GM23248 (cell line): ENCODE measurements around the gene COX8C. TPM values are rescaled to one million over a fixed set of nuclear protein-coding genes. Genes with fewer than 3 reads are reported as not detected.

Experiments
- DNase-seq: peaks from one replicate; pipeline ENCODE4 v3.0.0-alpha.2; 2015
- H2AFZ ChIP-seq: fragments of 200-600 bp; sonication (generic); 2 replicates; pipeline ENCODE4 v1.6.1; 2016; ENCODE audit warnings: antibody characterized with exemption
- H3F3A ChIP-seq: fragments of 200-600 bp; sonication (generic); 2 replicates; pipeline ENCODE4 v1.6.1; 2016; ENCODE audit warnings: mild to moderate bottlenecking, antibody characterized with exemption, mixed run types; ENCODE audit not compliant: insufficient read depth
- H3K27ac ChIP-seq: fragments of 200-600 bp; sonication (generic); 2 replicates; pipeline ENCODE4 v1.5.1; 2016; ENCODE audit warnings: mild to moderate bottlenecking
- H3K27me3 ChIP-seq: fragments of 200-600 bp; sonication (generic); replicated peaks from 2 replicates; pipeline ENCODE4 v1.6.1; 2016; ENCODE audit warnings: mild to moderate bottlenecking; ENCODE audit not compliant: insufficient read depth
- H3K36me3 ChIP-seq: fragments of 200-600 bp; sonication (generic); 2 replicates; pipeline ENCODE4 v1.6.1; 2016; ENCODE audit warnings: low read depth, mild to moderate bottlenecking
- H3K4me1 ChIP-seq: fragments of 200-600 bp; sonication (generic); 2 replicates; pipeline ENCODE4 v1.6.1; 2016; ENCODE audit warnings: mild to moderate bottlenecking; ENCODE audit not compliant: insufficient read depth
- H3K4me2 ChIP-seq: fragments of 200-600 bp; sonication (generic); one replicate; pipeline ENCODE4 v1.6.1; 2016; ENCODE audit warnings: mild to moderate bottlenecking; ENCODE audit not compliant: unreplicated experiment
- H3K4me3 ChIP-seq: fragments of 200-600 bp; sonication (generic); 2 replicates; pipeline ENCODE4 v1.5.1; 2016; ENCODE audit warnings: mild to moderate bottlenecking
- H3K79me2 ChIP-seq: fragments of 200-600 bp; sonication (generic); 2 replicates; pipeline ENCODE4 v1.6.1; 2016; ENCODE audit warnings: mild to moderate bottlenecking; ENCODE audit not compliant: insufficient read depth
- H3K9ac ChIP-seq: fragments of 200-600 bp; sonication (generic); 2 replicates; pipeline ENCODE4 v1.6.1; 2016; ENCODE audit warnings: mild to moderate bottlenecking
- H3K9me2 ChIP-seq: fragments of 200-600 bp; sonication (generic); 2 replicates; pipeline ENCODE4 v1.6.1; 2016; ENCODE audit warnings: mixed run types, mild to moderate bottlenecking, moderate library complexity; ENCODE audit not compliant: insufficient read depth
- H3K9me3 ChIP-seq: fragments of 200-600 bp; sonication (generic); one replicate; pipeline ENCODE4 v1.6.1; 2017; ENCODE audit warnings: low read depth
- H4K20me1 ChIP-seq: fragments of 200-600 bp; sonication (generic); 2 replicates; pipeline ENCODE4 v1.6.0; 2016; ENCODE audit not compliant: insufficient read depth
- EZH2 ChIP-seq: fragments of 200-600 bp; sonication (generic); IDR thresholded peaks from 2 replicates; pipeline ENCODE4 v1.6.1; 2018; ENCODE audit warnings: antibody characterized with exemption, mild to moderate bottlenecking; ENCODE audit not compliant: insufficient read depth, poor library complexity, severe bottlenecking
- EZH2phosphoT487 ChIP-seq: fragments of 200-600 bp; sonication (generic); IDR thresholded peaks from 2 replicates; pipeline ENCODE4 v1.6.1; 2018; ENCODE audit warnings: antibody characterized with exemption, moderate library complexity, mild to moderate bottlenecking, low read depth; ENCODE audit not compliant: insufficient read depth
- WGBS, 2 experiments: methylation state at CpG; one replicate each; pipeline ENCODE4 v1.1.6; 2015 to 2017; ENCODE audit warnings: low lambda C conversion rate in 2 of 2, low coverage in 1 of 2; ENCODE audit errors: missing lambda C conversion rate in 2 of 2; 5-methylcytosine and 5-hydroxymethylcytosine counted together
- in situ Hi-C: fragments of 300-500 bp; cut with MboI; formaldehyde crosslinking; loops from 2 replicates; pipeline ENCODE4 v1.15.0; 2020
- polyA plus RNA-seq: library from polyadenylated mRNA; unstranded; fragments of >200 nt; fragmentation: Nextera tagmentation; extraction: Ambion mirVana; gene quantifications from 2 replicates; pipeline ENCODE4 v1.2.1, GENCODE V29; 2016
- total RNA-seq: library from RNA; depleted of rRNA; stranded (reverse); fragments of >200 nt; shearing (Covaris generic); gene quantifications from 2 replicates; pipeline ENCODE4 v1.2.3, GENCODE V29; 2014

COX8C gene
- total and polyA plus RNA-seq, 2 experiments from 2014 or later = not detected

- H3K9ac ChIP-seq = no peak overlapping the region
- no peaks in the 10 kb centered on the region for H3K27me3 ChIP-seq
- H3K36me3 ChIP-seq = no peaks in the 10 kb centered on the region
- no peak for TF ChIP-seq EZH2phosphoT487
- no peak for TF ChIP-seq EZH2
- no peaks in the 10 kb centered on the region for H3K9me2 ChIP-seq
- no peak overlapping the region for H2AFZ ChIP-seq
- no peak overlapping the region for H3K4me2 ChIP-seq
- no peak overlapping the region for H3K4me3 ChIP-seq
- DNase-seq = no peak
- in situ Hi-C loops = no loop called here
- peaks cover 9% of the 10 kb centered on the region; the same call in 1 of the 2 replicates for H3F3A ChIP-seq
- no peak overlapping the region for H3K27ac ChIP-seq
- H3K4me1 ChIP-seq = peaks cover 17% of the 10 kb centered on the region
- H4K20me1 ChIP-seq = no peaks in the 10 kb centered on the region; the same call in 1 of the 2 replicates
- H3K79me2 ChIP-seq = peaks cover 100% of the 10 kb centered on the region
- H3K9me3 ChIP-seq = no peaks in the 10 kb centered on the region
Observed at GRCh38 chr14:93306812-93307211, 40.2 kb upstream of the COX8C start.

DNA sequence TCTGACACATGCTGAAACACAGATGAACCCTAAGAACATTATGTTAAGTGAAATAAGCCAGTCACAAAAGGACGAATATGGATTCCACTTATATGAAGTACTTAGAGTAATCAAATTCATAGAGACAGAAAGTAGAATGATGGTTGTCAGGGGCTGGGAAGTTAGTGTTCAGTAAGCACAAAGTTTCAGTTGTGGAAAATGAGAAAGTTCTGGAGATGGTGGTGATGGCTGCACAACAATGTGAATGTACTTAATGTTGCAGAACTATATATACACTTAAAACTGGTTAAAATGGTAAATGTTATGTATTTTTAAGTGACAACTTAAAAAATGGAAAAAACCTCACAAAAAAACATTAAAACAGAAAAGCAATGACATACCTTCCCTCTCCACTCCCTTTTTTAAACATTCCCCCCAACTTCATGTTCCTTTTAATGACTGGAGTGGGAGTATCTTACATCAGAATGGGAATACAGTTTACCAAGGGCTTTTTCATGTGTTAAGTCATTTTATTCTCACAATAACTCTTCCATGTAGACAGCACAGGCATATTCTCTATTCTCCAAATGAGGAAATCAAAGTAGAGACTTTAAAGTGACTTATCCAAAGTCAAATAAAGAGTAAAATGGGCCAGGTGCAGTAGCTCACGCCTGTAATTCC is 38.2 kb upstream of the COX8C start:
- H3K27ac ChIP-seq = no peak overlapping the region
- no peaks in the 10 kb centered on the region for H3K9me2 ChIP-seq
- peaks cover 100% of the 10 kb centered on the region for H3K79me2 ChIP-seq
- no peak overlapping the region for H3K4me3 ChIP-seq
- H3K4me1 ChIP-seq = peaks cover 14% of the 10 kb centered on the region
- in situ Hi-C loops = no loop called here
- no peaks in the 10 kb centered on the region for H3K27me3 ChIP-seq
- H3K9ac ChIP-seq = no peak overlapping the region
- H3K36me3 ChIP-seq = no peaks in the 10 kb centered on the region
- no peaks in the 10 kb centered on the region for H3K9me3 ChIP-seq
- peaks cover 9% of the 10 kb centered on the region; the same call in 1 of the 2 replicates for H3F3A ChIP-seq
- 93 to 99% methylated on average over 2 of the region's 2 CpGs for WGBS, 2 experiments
- no peak overlapping the region for H2AFZ ChIP-seq
- 0 out of 2 replicates have a peak, but pooled peaks cover 7% of the 10 kb centered on the region for H4K20me1 ChIP-seq
- TF ChIP-seq EZH2phosphoT487 (no peak), EZH2 (no peak)
- H3K4me2 ChIP-seq = no peak overlapping the region
- no peak for DNase-seq

GRCh38 chr14:93309427-93309966 is 37.5 kb upstream of the COX8C start:
- no peaks in the 10 kb centered on the region for H3K9me2 ChIP-seq
- H3K27ac ChIP-seq = no peak overlapping the region
- peaks cover 9% of the 10 kb centered on the region; the same call in 1 of the 2 replicates for H3F3A ChIP-seq
- H3K4me3 ChIP-seq = no peak overlapping the region
- no peaks in the 10 kb centered on the region for H3K9me3 ChIP-seq
- H3K4me1 ChIP-seq = peaks cover 11% of the 10 kb centered on the region
- no peaks in the 10 kb centered on the region for H3K27me3 ChIP-seq
- TF ChIP-seq EZH2phosphoT487 = no peak
- TF ChIP-seq EZH2 = no peak
- in situ Hi-C loops = no loop called here
- no peak overlapping the region for H3K4me2 ChIP-seq
- peaks cover 100% of the 10 kb centered on the region for H3K79me2 ChIP-seq
- no peaks in the 10 kb centered on the region for H3K36me3 ChIP-seq
- no peak overlapping the region for H3K9ac ChIP-seq
- WGBS, 2 experiments = 97 to 100% methylated on average over 2 of the region's 2 CpGs
- no peak for DNase-seq
- no peak overlapping the region for H2AFZ ChIP-seq
- H4K20me1 ChIP-seq = 0 out of 2 replicates have a peak, but pooled peaks cover 7% of the 10 kb centered on the region

DNA sequence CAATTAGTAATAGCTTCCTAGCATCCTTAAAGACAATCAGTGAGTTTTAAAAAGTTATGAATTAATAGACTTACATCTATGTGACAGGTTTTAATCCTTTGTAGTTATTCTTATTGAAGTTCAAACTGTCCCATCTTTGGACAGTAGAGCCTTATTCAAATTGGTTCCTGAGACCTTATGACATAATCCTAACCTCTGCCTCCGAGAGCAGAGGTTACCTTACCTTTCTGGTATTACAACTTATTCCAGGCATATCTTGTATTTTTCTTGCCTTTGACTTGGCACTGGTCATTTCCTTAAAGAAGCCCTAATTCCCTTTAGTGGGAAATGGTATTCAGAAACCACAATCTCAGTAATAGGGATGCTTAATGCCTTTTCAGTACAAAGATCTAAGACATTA is 35.9 kb upstream of the COX8C start:
- in situ Hi-C loops = no loop called here
- Histone ChIP-seq H3K4me3 (no peak overlapping the region), H3K9me2 (no peaks in the 10 kb centered on the region), H3K79me2 (peaks cover 100% of the 10 kb centered on the region), H4K20me1 (0 out of 2 replicates have a peak, but pooled peaks cover 7% of the 10 kb centered on the region), H3F3A (no peaks in the 10 kb centered on the region), H2AFZ (no peak overlapping the region), H3K4me2 (no peak overlapping the region), H3K36me3 (no peaks in the 10 kb centered on the region), H3K4me1 (no peaks in the 10 kb centered on the region; the same call in 1 of the 2 replicates), H3K27ac (no peak overlapping the region), H3K9me3 (no peaks in the 10 kb centered on the region), H3K27me3 (no peaks in the 10 kb centered on the region), H3K9ac (no peak overlapping the region)
- DNase-seq = no peak
- WGBS, 2 experiments = 97 to 100% methylated on average over 1 of the region's 1 CpG
- TF ChIP-seq EZH2phosphoT487 (no peak), EZH2 (no peak)

DNA sequence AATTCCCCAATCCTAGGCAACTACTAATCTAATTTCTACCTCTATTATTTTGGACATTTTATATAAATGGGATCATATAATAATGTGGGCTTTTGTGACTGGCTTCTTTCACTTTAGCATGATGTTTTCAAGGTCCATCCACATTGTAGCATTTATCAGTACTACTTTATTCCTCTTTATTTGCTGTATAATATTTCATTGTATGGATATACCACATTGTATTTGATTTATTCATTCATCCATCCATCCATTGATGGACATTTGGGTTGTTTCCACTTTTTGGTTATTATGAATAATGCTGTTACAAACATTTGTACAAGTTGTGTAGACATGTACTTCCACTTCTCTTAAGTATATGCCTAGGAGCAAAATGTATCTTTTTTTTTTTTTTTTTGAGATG is 31.4 kb upstream of the COX8C start:
- no peak overlapping the region for H3K4me2 ChIP-seq
- no peaks in the 10 kb centered on the region for H3K27me3 ChIP-seq
- no peak for DNase-seq
- no peaks in the 10 kb centered on the region for H3K36me3 ChIP-seq
- no peak for TF ChIP-seq EZH2
- TF ChIP-seq EZH2phosphoT487 = no peak
- H3K27ac ChIP-seq = no peak overlapping the region
- H3K4me3 ChIP-seq = no peak overlapping the region
- H3K4me1 ChIP-seq = peaks cover 42% of the 10 kb centered on the region
- 0 out of 2 replicates have a peak, but pooled peaks cover 9% of the 10 kb centered on the region for H4K20me1 ChIP-seq
- in situ Hi-C loops = no loop called here
- peaks cover 27% of the 10 kb centered on the region; the same call in 1 of the 2 replicates for H3F3A ChIP-seq
- peaks cover 100% of the 10 kb centered on the region for H3K79me2 ChIP-seq
- no peaks in the 10 kb centered on the region for H3K9me2 ChIP-seq
- H2AFZ ChIP-seq = no peak overlapping the region
- no peaks in the 10 kb centered on the region for H3K9me3 ChIP-seq
- no peak overlapping the region for H3K9ac ChIP-seq
